Astrocyte (in vitro differentiated cells and primary cell): ENCODE measurements around the gene CD22. TPM values are rescaled to one million over a fixed set of nuclear protein-coding genes. Genes with fewer than 3 reads are reported as not detected.

Experiments used
- DNase-seq: peaks from one replicate; pipeline ENCODE4 v3.0.0-alpha.2; 2010; ENCODE audit warnings: low read depth
- FAIRE-seq: peaks from 2 replicates; lab custom pipeline; 2011; peaks lifted over from hg19 to GRCh38; lab: Jason Lieb, UNC
- H2AFZ ChIP-seq: 2 replicates; pipeline ENCODE4 v1.6.0; 2012; ENCODE audit warnings: low read depth, low read length, inconsistent platforms
- H3K27ac ChIP-seq: 2 replicates; pipeline ENCODE4 v1.5.1; 2011; ENCODE audit warnings: low read depth, low read length, inconsistent platforms
- H3K27me3 ChIP-seq: 2 replicates; pipeline ENCODE4 v1.6.0; 2011; ENCODE audit warnings: low read length, inconsistent platforms; ENCODE audit not compliant: insufficient read depth
- H3K36me3 ChIP-seq: 2 replicates; pipeline ENCODE4 v1.5.1; 2011; ENCODE audit warnings: low read length, inconsistent platforms; ENCODE audit not compliant: insufficient read depth
- H3K4me1 ChIP-seq: 2 replicates; pipeline ENCODE4 v1.5.1; 2011; ENCODE audit warnings: low read length, inconsistent platforms; ENCODE audit not compliant: insufficient read depth
- H3K4me2 ChIP-seq: 2 replicates; pipeline ENCODE4 v1.6.0; 2012; ENCODE audit warnings: low read length, inconsistent platforms
- H3K4me3 ChIP-seq: 2 replicates; pipeline ENCODE4 v1.5.1; 2011; ENCODE audit warnings: low read depth, mild to moderate bottlenecking, low read length, inconsistent platforms; ENCODE audit not compliant: insufficient read depth
- H3K79me2 ChIP-seq: 2 replicates; pipeline ENCODE4 v1.6.0; 2012; ENCODE audit warnings: mild to moderate bottlenecking, low read length, inconsistent platforms; ENCODE audit not compliant: insufficient read depth
- H3K9ac ChIP-seq: 2 replicates; pipeline ENCODE4 v1.6.0; 2012; ENCODE audit warnings: mild to moderate bottlenecking, low read length, inconsistent platforms
- H3K9me3 ChIP-seq: 2 replicates; pipeline ENCODE4 v1.5.1; 2012; ENCODE audit warnings: low read depth, mild to moderate bottlenecking, low read length, inconsistent platforms; ENCODE audit not compliant: insufficient read depth
- H4K20me1 ChIP-seq: 2 replicates; pipeline ENCODE4 v1.6.0; 2012; ENCODE audit warnings: low read length, inconsistent platforms; ENCODE audit not compliant: insufficient read depth
- H3K27ac Mint-ChIP-seq: one replicate; pipeline ENCODE4 v1.8.0; 2021; ENCODE audit warnings: mild to moderate bottlenecking, mixed read lengths; ENCODE audit not compliant: unreplicated experiment
- H3K27me3 Mint-ChIP-seq: one replicate; pipeline ENCODE4 v1.8.0; 2021; ENCODE audit warnings: low read depth, mixed read lengths; ENCODE audit not compliant: unreplicated experiment
- H3K36me3 Mint-ChIP-seq: one replicate; pipeline ENCODE4 v1.8.0; 2021; ENCODE audit warnings: low read depth, mixed read lengths; ENCODE audit not compliant: unreplicated experiment
- H3K4me1 Mint-ChIP-seq: one replicate; pipeline ENCODE4 v1.8.0; 2021; ENCODE audit warnings: low read depth, mixed read lengths; ENCODE audit not compliant: unreplicated experiment
- H3K4me3 Mint-ChIP-seq: one replicate; pipeline ENCODE4 v1.8.0; 2021; ENCODE audit warnings: mild to moderate bottlenecking, moderate library complexity, mixed read lengths; ENCODE audit not compliant: unreplicated experiment
- H3K9me3 Mint-ChIP-seq: one replicate; pipeline ENCODE4 v1.8.0; 2021; ENCODE audit warnings: mild to moderate bottlenecking, mixed read lengths; ENCODE audit not compliant: unreplicated experiment
- CTCF ChIP-seq: IDR thresholded peaks from 2 replicates; pipeline ENCODE4 v1.5.1; 2011; ENCODE audit warnings: low read depth, mild to moderate bottlenecking, inconsistent platforms, low read length, moderate library complexity; ENCODE audit not compliant: insufficient read depth
- EZH2 ChIP-seq: IDR thresholded peaks from 2 replicates; pipeline ENCODE4 v1.6.1; 2012; ENCODE audit warnings: mild to moderate bottlenecking, low read length, inconsistent platforms; ENCODE audit not compliant: insufficient read depth
- total RNA-seq: library from RNA; stranded (reverse); gene quantifications from 2 replicates; pipeline ENCODE4 v1.2.1, GENCODE V29; 2021

Gene CD22
- total RNA-seq, 1 donor from 2014 or later = not detected

GRCh38 chr19:35334144-35334753 is 5.3 kb downstream of the CD22 start:
- Histone ChIP-seq H3K27me3 (no peaks in the 10 kb centered on the region), H2AFZ (no peak overlapping the region)

GRCh38 chr19:35336166-35336955 is 7.4 kb downstream of the CD22 start:
- Mint-ChIP-seq H3K36me3 (no peaks in the 10 kb centered on the region), H3K27ac (no peak overlapping the region), H3K27me3 (peaks cover 35% of the 10 kb centered on the region), H3K4me3 (no peak overlapping the region), H3K4me1 (no peaks in the 10 kb centered on the region), H3K9me3 (no peaks in the 10 kb centered on the region)
- FAIRE-seq (no peak), DNase-seq (no peak)
- H3K4me1 ChIP-seq = no peaks in the 10 kb centered on the region
- no peaks in the 10 kb centered on the region for H3K36me3 ChIP-seq
- no peaks in the 10 kb centered on the region for H4K20me1 ChIP-seq
- TF ChIP-seq CTCF = no peak
- TF ChIP-seq EZH2 = no peak
- no peak overlapping the region for H3K4me2 ChIP-seq
- no peak overlapping the region for H3K27ac ChIP-seq
- H2AFZ ChIP-seq = no peak overlapping the region
- no peaks in the 10 kb centered on the region for H3K27me3 ChIP-seq
- no peaks in the 10 kb centered on the region for H3K9me3 ChIP-seq
- H3K9ac ChIP-seq = no peak overlapping the region
- no peak overlapping the region for H3K4me3 ChIP-seq
- H3K79me2 ChIP-seq = no peaks in the 10 kb centered on the region

More at GRCh38 chr19:35334144-35334753, 5.3 kb downstream of the CD22 start:
- H3K27me3 Mint-ChIP-seq = peaks cover 26% of the 10 kb centered on the region
- Histone ChIP-seq H3K79me2 (no peaks in the 10 kb centered on the region), H4K20me1 (no peaks in the 10 kb centered on the region), H3K9me3 (no peaks in the 10 kb centered on the region), H3K27ac (no peak overlapping the region), H3K36me3 (no peaks in the 10 kb centered on the region), H3K4me2 (no peak overlapping the region), H3K4me3 (no peak overlapping the region), H3K9ac (no peak overlapping the region), H3K4me1 (no peaks in the 10 kb centered on the region)
- H3K36me3 Mint-ChIP-seq = no peaks in the 10 kb centered on the region
- TF ChIP-seq CTCF (no peak), EZH2 (no peak)
- no peaks in the 10 kb centered on the region for H3K9me3 Mint-ChIP-seq
- no peaks in the 10 kb centered on the region for H3K4me1 Mint-ChIP-seq
- H3K4me3 Mint-ChIP-seq = no peak overlapping the region
- FAIRE-seq (no peak), DNase-seq (no peak)
- H3K27ac Mint-ChIP-seq = no peak overlapping the region
